GM21737 (cell line): ENCODE measurements around the gene LRRC4C.

Experiments used
- ATAC-seq: cut with Tn5 transposase; IDR thresholded peaks from one replicate; pipeline ENCODE4 v1.9.1; 2021; ENCODE audit warnings: mild to moderate bottlenecking, moderate library complexity; ENCODE audit not compliant: unreplicated experiment

Gene LRRC4C

DNA sequence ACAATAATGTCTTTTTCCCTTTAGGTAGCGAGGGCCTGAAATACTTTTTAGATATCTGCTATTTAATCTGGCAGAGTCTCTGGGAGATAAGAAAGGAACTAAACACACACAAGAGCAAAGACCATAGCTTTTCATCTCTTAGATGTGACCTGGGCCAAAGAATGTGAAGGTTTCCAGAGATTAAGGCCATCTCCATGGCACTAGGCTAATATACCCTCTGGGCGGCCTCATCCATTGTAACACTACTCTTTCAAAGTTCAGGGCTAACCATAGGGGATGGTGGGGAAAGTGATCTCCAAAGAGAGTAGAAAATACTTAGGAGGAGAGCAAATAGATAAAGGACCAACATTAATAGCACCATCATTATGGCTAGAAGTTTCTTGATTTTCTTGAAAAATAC is 326.4 kb downstream of the LRRC4C start:
- ATAC-seq = no peak

DNA sequence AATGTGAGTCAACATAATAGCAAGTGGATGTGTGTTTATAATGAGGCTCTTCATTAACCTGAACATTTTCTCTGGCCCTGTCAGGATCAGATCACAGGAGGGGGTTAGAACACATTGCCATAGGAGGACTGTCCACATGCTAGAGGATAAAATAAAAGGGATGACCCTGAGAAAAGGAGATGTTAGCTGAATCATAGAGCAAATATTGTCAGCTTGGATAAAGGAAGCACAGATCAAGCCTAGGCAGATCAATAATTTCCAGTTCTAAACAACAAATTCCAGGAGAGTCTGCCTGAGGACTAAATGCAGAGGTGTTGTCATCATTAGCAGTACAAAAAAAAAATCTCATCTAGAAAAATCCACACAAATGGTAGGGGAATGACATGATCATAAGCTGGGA is 337.9 kb downstream of the LRRC4C start:
- ATAC-seq = no peak

DNA sequence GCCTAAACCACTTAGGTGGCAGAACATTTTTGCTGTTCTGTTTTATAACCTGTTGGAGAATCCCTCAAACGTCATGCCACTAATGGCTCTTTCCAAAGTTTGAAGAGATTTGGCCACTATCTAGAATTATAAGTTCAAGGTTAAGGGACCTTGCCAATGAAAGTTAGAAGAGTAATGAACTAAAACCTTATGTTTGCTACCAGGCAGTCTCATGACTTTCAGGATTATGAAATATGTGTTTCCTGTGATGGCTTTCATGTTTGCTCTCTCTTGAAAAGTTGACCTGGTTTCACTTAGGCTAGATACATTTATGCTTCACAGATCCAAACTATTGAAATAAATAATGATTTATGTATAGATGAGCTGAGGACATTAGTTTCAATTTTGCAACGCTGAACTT is 340.0 kb downstream of the LRRC4C start:
- ATAC-seq = no peak

DNA sequence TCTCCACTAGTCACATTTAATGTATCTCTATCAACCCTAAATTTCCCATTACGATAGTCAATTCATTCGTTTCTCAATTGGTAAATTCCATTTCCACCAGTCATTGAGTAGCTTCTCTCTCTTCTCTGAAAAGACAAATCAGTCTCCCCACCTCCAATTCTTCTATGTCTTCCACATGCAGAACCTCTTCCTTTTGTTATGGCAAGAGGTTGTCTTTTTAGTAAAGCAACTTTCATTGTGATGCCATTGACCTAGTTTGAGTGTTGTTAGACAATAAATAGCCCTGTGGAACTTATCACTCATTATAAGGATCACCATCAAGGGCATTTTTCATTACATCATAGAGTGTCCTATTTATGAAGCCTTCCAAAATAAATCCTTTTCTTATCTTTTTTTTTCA is 340.9 kb downstream of the LRRC4C start:
- ATAC-seq = no peak

DNA sequence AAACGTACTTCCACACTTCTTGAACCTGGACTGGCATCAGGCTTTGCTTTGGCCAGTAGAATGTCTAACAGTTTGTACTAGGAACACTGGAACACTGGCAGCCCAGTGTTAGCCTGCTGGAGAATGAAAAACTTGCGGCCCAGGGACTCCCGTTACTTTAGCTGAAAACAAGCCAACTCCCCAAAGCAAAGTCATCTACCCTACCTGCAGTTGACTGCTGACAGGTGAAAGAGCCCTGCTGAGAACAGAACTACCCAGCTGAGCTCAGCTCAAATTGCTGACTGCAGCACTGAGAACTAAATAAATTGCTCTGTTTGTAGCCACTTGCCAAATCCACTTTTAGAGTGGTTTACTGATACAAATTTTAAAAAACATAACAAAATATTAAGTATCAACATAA is 342.5 kb downstream of the LRRC4C start:
- no peak for ATAC-seq

DNA sequence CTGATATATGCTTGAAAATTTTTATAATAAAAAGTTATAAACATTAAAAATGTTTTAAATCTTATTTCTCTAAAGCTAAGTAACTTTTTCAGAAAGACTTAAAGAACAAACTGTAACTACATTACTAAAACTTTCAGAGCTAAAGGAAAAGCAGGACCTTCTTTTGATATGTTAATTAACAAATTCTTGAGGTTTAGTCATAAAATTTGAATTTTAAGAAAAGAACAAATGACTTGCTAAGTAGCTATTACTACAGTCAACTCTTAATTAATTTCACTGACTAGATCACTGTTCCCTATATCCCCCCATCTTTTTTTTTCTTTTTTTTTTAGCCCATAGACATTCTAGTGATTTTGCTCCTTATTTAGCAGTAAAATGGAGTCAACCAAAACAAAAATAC is 344.4 kb downstream of the LRRC4C start:
- ATAC-seq = no peak

DNA sequence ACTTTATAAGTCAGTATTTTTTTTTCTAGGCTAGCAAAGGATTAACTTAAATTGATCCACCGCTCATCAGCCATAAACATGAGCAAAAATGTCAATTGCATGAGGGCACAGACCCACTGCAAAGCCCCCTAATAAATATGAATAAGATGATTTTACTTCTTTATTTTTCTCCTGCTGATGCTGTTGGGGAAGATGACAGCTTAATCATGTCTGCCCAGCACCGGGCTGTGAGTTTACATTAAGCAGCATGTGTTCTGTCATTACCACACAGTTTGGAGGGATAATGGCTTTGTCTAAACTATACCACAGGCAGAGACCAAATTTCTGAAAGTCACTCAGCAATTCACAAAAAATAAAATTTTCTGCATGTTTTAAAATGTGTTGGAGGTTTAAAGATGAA is 346.3 kb downstream of the LRRC4C start:
- no peak for ATAC-seq

DNA sequence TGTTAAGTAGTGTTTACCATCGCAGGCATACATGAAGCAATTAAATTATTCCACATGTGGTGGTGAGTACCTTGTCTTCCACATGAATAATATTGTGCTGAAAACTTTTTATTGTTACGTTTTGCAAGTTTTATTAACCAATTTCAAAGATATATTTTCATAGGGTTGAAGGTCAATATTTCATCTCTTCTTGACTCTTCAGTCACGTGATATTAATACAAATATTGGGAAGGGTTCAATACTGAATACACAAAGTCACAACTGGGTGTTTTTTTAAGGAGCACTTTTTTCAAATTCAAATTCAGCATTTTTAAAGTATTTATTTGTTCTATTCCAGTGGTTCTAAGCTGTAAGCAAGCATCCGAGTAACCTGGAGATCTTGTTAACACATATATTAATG is 348.9 kb downstream of the LRRC4C start:
- no peak for ATAC-seq

DNA sequence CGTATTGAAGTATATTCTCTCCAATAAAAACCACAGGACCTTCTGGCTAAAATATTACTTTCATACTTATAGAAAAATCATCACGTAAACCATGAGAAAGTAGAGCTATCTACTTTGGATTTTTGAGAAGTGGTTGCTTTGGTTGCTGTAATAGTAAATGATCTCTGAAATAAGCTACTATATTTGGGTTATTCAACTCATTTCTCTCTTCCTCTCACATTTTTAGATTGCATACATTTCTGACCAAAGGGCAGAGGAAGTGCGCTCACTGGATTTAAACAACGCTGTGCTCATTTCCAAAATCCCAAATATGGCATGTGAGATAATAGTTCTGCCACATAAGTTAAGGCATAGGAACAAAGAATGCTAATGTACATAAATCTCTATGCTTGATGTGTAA is 357.0 kb downstream of the LRRC4C start:
- no peak for ATAC-seq

DNA sequence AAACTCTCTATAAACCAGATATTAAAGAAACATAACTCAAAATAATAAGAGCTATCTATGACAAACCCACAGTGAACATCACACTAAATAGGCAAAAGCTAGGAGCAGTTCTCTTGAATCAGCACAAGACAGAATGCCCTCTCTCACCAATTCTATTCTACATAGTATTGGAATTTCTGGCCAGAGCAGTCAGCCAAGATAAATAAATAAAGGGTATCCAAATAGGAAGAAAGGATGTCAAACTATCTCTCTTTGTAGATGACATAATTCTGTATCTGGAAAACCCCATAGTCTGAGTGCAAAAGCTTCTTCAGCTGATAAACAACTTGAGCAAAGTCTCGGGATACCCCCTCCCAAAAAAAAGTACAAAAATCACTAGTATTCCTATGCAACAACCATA is 359.8 kb downstream of the LRRC4C start:
- no peak for ATAC-seq

DNA sequence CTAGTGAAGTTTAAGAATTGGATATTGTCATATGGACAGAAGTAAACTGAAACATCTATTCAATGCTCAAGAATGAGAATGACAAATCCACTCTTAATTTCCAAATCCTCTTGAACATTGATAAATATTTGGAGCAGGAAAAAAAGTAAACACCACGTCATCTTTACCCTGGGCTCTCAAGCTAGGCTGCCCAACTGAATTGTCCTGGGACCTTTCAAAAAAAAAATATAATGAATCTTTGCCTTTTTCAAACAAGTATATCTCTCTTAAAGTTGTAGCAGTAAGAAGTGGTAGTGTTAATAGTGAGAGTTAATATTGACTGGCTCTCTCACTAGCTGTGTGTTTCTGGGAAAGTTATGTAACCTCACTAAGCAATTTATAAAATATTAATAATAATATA is 374.3 kb downstream of the LRRC4C start:
- no peak for ATAC-seq

DNA sequence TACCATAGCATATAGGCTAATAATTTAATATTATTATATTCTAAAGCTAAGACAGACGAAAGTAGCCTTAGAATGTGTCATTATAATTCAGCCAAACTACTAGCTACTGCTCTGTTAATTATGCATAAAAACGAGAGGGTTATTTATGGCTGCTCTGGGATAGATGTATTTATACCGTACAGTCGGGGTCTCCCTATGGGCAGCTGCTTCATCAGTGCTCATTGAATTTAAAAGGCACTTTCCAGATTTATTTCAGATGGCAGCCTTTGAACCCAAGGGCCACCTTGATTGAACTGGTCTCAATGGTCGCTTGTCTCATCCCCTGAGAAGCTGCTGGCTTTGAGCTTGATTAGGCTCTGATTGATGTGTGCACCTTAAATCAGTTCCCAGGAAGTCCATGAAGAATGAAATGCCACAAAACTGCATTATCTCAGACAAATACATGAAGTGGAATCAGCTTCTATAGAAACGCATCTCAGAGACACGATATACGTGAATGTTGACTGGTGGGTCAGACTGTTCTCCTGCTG is 377.6 kb downstream of the LRRC4C start:
- no peak for ATAC-seq

DNA sequence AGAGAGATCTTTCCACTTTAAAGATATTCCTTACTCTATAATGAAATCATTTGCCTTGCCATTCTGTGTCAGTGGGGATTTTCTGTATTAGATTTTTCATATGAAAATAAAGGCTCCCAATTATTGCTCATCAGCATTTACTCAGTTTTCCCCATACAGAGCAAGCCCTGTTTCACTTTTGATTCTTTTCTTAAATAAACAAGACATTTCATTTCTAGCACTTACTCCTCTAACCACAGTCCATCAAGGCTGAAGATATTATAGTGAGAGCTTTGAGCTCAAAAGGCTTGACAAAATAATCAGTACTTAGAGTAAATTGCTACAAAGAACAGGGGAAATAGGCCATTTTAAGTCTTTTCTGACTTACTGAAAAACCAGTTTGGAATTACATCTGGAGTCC is 385.1 kb downstream of the LRRC4C start:
- no peak for ATAC-seq

DNA sequence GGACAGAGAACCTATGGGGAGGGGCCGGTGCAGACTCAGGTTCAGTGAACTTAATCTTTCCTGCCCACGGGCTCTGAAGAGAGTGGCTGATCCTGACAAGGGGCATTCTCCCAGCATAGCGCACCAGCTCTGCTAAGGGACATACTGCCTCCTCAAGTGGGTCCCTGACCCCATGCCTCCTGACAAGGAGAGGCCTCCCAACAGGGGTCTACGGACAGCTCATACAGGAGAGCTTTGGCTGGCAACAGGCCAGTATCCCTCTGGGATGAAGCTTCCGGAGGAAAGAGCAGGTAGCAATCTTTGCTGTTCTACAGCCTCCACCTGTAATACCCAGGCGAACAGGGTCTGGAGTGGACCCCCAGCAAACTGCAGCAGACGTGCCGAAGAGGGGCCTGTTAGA is 394.0 kb downstream of the LRRC4C start:
- ATAC-seq = no peak

DNA sequence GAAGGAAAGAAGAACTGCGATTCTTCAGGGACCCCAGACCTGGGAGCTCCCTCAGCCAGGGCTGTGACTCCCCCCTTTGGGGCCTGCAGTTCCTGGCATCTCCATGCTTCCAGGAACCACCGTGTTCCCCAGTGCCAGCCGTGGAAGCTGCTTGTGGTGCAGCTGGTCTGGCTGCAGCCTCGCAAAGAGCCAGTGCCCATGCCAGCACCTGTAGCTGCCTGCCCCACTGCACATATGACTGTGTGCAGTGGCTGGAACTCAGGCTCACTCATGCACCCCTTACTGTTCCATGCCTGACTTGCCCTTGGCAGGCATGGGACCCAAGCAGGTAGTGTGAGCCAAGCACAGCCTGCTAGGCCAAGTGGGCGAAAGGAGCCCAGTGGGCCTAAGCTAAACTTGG is 401.3 kb downstream of the LRRC4C start:
- no peak for ATAC-seq

DNA sequence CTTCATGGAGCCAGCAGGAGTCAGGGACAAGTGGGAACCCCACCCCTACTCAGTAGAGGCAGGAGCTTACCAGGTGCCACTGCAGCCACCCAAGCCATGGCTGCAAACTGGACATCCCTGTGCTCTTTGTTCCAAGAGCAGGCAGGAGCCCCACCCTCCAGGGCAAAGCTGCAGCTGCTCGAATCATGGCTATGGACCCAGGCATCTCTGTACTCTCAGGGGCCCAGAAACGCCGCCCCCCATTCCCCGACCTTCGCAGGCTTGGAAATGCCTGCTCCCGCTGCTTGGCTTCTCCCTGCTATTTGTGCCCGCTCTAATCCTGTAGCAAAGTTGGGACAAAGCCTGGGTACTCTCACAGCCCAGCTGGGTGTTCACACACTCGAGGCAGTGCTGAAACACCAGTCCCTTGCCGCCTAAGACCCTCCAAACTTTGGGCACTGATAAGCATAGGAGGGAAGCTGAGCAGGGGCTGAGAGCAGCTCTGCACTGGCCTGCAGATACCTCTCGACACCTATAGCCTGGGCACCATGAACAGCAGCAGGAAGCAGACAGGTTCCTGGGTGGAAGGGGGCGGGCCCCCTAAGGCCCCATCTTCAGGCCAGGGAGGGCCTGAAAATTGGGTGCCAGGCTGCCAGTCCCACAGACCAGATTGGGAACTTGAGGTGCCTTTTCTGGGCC is 402.4 kb downstream of the LRRC4C start:
- ATAC-seq = no peak

DNA sequence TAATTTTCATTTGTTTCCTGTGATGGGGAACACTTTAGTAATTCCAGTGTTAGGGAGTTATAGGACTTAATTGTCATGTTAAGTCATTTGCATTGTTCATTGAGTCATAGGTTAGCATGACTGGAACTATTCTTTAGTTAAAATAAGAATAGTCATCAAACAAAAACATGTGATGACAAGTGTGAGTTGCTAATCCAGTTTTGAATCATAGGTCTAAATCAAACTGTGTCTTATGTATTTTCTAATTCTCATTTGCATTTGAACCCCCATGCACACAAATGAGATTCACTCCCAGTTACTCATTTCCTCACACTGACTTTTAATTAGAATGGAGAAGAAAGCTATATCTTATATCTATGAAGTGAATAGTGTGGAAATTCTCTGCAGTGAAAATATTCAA is 405.6 kb downstream of the LRRC4C start:
- no peak for ATAC-seq

DNA sequence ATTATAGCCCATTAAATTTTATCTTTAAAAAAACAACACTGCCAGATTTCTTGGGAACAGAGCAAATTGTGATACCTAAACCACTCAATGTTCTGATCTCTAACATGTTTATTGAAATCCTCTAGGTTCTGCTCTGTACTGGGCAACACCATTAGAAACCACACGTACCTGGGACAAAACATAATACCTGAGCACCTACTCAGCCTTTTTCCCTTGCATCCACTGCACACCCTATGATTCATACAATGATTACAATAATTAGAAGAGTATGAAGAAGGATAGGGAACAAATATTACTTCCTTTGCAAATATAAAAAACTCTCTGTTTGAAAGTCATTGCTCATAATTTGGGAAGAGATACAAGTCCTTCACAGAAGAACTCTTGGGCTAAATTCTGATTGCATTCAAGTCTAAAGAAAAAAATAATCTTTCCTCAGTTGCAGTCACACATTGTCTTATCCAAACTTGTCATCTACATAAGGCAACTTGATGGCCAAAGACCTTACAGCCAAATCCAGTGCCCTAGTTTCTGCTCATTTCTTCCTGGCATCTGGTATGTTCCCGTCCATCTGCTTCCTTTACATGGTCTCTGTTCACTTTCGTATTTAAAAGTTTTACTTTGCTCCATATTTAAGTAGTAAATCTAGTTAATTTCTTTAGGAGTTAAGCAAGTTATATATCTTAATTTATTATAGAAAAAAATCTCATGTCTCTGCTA is 407.4 kb downstream of the LRRC4C start:
- no peak for ATAC-seq

DNA sequence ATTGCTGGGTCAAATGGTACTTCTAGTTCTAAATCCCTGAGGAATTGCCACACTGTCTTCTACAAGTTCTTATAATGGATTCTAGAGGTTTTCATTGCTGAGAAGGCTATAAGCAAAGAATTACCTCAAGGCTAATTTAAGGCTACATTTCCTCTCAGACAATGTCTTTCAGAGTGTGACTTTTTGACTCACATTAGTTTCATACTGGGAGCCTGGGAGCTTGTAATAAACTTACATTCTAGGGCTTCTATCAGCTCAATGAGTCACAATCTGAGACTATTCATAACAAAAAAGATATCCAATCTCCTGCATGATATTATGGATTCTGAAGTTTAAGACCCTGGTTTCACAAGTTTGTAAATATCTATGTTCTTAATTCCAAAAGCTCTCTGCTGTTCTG is 408.7 kb downstream of the LRRC4C start:
- no peak for ATAC-seq

DNA sequence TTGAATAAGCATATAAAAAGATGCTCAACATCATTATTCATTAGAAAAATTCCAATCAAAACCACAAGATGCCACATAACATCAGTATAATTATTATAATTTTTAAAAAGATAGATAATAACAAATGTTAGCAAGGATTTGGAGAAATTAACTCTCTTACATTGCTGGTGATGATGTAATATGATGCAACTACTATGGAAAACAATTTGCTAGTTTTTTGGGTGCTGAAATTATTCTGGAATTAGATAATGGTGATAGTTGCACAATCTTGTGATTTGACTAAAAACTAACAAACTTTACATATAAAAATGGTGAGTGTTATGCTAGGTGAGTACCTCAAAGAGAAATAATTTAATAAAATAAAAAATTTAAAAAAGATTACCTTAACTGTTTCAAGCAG is 412.2 kb downstream of the LRRC4C start:
- no peak for ATAC-seq

DNA sequence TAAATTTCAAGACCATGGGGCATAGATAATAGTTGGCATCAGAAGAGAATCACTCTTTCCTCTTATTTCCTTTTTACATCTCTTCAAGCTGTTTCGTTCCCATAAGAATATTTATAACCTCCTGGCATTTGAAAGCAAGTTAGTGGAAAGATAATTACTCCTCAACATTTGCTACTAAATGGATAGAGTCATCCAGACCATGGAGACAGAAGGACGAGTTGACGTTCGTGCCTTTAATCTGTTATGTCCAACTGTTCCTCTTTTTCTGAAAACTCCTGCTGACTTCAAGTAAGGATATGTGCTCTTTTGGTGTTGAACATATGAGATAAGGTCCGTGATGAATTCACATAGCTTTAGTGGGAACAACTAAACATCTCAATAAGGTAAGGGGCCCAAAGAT is 414.2 kb downstream of the LRRC4C start:
- no peak for ATAC-seq

DNA sequence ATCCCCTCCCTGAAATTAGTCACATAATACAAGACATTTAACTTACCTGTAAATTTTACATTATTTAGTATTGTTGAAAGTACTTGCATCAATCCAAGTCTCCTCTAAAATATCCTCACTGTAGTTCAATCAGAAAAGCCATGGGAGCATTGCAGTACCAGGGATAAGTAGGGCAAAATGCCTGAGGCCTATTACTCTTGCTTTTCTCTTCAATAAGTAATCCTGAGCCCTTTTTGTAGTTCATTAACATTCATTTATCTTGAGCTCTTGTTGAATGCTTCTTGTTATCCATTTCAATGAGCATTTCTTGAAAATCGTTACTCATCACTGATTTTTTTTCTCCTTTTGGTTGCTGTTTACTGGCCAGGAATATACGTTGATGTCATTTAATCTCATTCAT is 414.7 kb downstream of the LRRC4C start:
- ATAC-seq = no peak

DNA sequence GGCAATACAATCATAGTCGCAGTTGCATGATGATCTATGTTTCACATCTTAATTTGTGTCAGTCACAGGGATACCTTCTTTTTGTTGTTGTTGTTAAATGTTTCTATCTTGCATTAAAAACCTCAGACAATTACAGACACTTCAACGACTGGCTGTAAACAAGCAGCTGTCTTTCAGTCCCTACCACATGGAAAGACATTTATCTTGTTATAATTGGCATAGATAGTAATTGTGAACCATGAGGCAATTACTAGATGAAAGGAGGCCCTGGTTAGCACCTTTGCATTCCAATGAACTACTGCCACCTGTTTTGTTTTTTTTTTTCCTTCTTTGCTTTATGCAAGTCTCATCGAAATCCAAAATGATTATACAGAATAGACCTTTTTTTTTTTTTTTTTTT is 416.8 kb downstream of the LRRC4C start:
- no peak for ATAC-seq
